Stimulated activated CD4-positive, alpha-beta T cell treated with anti-CD3 and anti-CD28 coated beads, TNF-alpha, amount 100 ng/mL, for 24 hours (primary cell): ENCODE results near the gene PHC2.
"Not testable (repeated sequence)": the region's sequence is repeated elsewhere in the genome, so short reads cannot be mapped to it uniquely, and the experiment has no call there.

Experiments
- DNase-seq, 3 experiments: peaks; one replicate each; pipeline ENCODE4 v3.0.0-alpha.2; 2020; ENCODE audit warnings: low read depth in 3 of 3

The PHC2 gene

DNA sequence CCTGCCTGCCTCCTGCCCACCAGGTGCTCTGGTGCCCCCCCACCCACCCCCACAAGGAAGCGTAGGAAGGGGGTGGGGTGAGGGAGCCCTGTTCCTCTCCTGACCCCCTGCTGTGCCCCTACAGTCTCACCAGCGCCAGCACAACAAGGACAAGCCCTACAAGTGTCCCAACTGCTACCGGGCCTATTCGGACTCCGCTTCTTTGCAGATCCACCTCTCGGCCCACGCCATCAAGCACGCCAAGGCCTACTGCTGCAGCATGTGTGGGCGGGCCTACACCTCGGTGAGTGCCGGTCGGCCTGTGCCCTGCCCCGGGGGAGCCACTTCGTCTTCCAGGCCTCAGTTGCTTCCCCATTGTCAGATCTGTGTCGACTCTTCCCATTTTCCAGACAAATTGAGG is 135.9 kb downstream of the PHC2 start:
- no peak for DNase-seq

DNA sequence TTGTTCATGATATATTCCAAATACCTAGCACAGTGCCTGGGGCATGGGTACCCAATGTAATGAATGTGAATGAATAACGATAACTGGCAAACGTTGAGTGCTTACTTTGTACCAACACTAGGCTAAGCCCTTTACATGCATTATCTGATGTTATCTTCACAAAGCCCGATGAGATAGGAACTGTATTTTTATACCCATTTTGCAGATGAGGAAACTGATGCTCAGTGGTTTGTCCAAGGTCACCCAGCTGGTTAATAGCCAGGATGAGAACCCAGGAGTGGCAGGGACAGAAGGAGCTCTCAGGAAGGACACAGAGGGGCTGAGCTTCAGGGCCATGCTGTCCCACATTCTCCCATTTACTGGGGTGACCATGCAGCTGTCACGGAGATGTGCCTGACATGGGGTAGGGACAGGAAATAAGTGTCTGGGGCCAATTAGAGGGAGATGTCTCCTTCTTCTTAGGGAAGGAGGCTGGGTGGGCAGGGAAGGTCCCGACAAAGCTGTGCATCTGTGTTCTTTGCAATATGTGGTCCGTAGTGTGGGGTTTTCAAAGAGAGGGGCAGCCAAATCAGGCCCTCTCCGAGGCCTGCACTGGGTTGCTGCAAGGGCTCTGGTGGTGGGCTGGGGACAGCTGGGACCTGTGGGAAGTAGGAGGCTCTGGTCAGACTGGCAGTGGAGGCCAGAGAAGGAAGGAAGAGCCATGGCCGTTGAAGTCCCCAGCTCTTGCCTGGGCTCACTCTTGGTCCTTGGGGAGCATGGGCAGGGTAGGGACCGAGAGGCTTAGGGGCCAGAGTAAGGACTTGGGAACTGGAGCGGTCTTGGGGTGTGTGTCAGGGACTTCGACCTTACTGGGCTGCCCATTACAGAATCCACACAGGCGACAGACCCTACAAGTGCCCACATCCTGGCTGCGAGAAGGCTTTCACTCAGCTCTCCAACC is 136.6 kb downstream of the PHC2 start:
- DNase-seq, result no peak

DNA sequence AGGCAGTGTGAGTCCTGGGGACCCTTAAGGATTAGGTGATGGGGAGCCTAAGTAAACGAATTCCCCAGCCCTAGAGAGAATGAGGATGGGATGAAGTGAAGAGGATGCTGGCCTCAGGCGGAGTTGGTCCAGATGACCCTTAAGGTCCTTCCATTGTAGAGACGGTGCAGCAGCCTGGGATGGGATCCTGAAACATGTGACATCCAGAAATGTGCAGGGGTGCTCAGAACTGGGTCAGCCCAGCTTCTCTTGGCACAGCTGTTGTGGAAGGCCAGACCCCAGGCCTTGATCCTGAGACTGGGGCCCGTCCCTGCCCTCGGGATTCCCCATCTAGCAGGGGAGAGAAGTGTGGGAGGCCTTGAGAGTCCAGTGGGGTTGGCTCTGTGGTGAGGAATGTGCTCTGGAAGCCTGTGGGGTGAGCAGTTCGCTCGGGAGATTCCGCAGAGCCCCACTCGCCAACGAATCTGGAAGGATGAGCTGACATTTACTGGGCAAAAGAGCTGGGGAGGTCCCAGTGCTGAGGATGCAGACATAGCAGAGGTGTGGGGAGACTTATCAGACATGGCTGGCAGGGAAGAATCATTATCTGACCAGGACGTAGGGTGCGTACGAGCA is 138.1 kb downstream of the PHC2 start:
- DNase-seq, result no peak

DNA sequence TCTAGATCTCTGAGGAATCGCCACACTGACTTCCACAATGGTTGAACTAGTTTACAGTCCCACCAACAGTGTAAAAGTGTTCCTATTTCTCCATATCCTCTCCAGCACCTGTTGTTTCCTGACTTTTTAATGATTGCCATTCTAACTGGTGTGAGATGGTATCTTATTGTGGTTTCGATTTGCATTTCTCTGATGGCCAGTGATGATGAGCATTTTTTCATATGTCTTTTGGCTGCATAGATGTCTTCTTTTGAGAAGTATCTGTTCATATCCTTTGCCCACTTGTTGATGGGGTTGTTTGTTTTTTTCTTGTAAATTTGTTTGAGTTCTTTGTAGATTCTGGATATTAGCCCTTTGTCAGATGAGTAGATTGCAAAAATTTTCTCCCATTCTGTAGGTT is 140.3 kb downstream of the PHC2 start:
- not testable (repeated sequence) for DNase-seq

DNA sequence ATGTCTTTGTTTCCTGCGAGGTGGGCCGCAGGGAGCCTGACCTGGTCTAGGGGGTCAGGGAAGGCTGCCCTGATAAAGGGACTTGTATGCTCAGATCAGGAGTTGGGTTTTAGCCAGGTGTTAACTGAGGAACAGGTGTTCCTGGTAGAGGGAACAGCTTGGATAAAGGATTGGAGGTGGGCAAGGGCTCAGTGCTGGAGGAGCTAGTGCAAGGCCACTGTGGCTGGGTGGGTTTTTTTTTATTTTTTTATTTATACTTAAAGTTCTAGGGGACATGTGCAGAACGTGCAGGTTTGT is 141.1 kb downstream of the PHC2 start:
- no peak for DNase-seq

DNA sequence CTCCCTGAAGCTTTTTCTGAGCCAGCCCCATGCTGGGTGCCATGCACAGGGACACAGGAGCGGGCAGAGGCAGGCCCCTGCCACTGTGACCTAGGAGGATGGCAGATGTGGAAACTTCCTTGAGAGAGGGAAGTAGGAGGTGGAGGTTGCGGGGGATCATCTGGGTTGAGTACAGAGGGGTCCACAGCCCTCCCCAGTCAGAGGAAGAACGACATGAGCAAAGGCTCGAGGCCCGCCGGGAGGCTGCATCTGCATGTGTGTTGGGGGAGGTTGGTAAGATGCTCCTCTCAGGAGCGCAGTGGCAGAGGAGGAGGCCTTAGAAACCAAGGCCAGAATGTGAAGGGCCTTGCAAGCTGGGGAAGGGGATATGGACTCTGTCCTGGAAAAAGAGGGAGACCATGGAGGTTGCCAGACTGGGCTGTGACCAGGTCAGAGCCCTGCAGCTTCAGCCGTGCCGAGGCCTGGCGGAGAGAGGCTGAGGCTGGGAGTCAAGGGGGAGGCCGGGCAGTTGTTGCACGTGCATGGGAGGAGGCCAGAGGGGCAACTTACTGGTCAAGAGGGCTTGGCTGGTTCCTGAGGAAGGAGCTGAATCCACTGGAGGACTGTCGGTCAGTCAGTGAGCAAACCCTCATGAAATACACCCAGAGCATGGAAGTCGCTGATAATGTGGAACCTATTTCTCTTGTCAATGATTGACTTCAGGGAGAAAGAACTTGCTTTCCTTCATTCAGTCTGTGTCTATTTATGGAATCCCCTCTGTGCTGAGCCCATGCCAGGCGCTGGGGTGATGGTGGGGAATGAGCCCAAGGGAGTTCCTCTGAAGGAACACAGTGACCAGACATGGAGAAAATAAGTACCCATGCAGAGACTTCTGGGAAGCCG is 141.7 kb downstream of the PHC2 start:
- DNase-seq, result no peak

DNA sequence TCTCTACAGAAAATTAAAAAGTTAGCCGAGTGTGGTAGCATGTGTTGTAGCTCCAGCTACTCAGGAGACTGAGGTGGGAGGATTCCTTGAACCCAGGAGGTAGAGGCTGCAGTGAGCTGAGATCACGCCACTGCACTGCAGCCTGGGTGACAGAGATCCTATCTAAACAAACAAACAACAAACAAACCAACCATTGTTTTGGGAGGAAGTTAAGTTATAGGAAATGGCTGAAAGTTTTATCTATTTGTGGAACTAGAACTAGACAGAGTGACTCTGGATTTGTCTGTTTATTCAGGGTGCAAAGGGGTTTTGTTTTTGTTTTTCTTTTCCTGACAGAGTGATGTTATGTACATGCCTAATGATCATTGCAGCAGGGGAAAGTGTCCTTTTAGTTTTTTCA is 143.6 kb downstream of the PHC2 start:
- no peak for DNase-seq

DNA sequence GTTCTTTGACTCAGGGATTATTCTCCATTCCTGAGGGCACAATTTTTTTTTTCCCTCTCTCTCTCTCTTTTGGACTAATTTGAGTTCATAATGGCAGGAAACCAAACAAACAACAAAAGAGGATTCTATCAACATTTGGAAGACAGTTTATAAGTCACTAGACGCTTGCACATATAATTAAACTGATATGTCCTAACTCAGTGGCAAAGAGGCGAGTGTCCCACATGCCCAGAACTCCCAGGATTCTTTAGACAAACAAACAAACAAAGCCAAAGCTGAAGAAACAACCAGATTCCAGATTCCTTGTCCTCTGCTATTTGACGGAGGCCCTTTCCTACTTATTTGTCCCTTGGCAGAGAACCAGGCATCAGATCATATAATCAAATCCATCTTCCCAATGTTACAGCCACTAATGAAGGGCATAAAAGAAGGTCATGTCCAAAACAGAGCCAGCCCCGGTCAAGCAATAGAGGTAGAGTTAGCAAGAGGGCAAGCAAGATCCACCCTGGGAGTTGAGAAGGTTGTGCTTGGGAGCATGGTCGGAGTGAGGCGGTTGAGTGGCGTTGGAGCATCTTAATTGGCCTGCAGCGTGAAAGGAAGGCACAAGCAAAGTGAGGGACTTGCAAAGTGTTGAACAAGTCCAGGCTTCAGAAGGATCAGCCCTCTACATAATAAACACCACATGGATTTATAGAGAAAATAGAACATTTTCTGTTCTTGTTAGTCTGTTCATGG is 144.3 kb downstream of the PHC2 start:
- DNase-seq, result no peak

DNA sequence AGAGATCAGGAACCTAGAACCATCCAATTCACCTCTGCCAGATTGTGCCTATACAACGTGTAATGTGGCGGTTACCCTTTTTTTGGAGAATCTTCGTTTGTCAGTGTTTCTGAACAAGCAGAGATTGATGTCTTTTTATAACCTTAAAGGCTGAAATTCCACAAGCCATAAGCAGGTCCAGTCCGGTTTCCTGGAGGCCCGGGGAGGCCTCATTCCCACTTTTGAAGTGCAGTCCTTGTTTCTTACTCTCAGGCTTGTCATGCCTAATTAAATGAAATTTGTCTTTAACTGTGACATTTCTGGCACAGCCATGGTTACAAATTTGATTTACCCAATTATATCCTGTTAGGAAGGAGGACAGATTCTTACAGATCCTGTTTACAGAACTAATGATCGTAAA is 146.8 kb downstream of the PHC2 start:
- DNase-seq, result no peak

DNA sequence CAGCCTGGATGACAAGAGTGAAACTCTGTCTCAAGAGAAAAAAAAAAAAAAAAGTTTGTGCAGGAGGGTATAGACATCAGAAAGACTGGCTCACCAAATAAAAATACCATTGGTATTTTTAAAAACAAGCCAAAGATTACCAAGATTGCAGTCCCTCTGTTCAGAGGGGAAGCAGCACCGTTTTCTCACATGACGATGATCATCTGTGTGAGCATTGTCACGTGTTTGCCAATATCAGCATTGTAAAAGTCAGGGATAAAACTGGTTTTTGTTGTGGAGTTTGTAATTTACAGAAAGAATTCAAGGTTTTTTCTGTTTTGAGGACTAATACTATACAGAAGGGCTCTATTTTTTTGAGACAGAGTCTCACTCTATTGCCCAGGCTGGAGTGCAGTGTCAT is 148.1 kb downstream of the PHC2 start:
- no peak for DNase-seq

DNA sequence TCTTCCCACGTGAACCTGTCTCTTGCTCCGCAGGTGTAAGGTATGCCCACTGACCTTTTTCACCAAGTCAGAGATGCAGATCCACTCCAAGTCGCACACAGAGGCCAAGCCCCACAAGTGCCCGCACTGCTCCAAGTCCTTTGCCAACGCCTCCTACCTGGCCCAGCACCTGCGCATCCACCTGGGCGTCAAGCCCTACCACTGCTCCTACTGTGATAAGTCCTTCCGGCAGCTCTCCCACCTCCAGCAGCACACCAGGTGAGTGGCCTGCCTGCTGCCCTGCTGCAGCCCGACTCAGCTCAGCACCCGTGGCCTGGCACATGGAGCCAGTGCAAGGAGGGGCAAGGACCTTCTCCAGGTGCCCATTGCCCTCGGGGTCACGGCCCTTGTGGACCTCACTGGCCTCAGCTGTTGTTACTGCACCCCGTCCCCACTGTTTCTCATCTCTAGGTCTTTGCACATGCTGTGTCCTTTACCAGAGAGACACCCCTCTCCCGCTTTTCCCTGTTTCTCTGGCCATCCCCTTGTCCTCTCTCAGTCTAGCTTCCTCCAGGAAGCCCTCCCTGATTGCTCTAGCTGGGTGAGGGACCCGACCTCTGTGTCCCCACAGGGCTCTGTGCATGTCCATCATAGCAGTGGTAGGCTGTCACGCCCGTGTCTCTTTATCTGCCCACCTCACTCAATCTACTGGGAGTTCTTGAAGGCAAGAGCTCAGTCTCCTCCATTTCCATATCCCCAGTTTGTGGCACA is 149.2 kb downstream of the PHC2 start:
- no peak for DNase-seq

DNA sequence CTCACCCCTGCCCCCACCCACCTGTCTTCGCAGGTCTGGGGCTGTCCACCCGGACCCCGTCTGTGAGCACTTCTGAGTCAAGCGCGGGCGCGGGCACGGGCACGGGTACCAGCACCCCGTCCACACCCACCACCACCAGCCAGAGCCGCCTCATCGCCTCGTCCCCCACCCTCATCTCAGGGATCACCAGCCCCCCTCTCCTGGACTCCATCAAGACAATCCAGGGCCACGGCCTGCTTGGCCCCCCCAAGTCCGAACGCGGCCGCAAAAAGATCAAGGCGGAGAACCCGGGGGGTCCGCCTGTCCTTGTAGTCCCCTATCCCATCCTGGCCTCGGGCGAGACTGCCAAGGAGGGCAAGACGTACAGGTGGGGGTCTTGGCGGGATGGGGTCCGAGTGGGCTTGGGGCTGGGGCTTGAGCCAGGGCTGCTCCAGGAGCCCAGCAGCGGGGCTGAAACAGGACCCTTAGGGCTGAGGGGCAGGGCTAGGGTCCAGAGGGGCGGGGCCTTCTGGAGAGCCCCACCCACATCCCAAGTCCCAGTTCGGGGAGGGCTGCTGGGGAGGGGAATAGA is 150.7 kb downstream of the PHC2 start:
- DNase-seq, result no peak

DNA sequence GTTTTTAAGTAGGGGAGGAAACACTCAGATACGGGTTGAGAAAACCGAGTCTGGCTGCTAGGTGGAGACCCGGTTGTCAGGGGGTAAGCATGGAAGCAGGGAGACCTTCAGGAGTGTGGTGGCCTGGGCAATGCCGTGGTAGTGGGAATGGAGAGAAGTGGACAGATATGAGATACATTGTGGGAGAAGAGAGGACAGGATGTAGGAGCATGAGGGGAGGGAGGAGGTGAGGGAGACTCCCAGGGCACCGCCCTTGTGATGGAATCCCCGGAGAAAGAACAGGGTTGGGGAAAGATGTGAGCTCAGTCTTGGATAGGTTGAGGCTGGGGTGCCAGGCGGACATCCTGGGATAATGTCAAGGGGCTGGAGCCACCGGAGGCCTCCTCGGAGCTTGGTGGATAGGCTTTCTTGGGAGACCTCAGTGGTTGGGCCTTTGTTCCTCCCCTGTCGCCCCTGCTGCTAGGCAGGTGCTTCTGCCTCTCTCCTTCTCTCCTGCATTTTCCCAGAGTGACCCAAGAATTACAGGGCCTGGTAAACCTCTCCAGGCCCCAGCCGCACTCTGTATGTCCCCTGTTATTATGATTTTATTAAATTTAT is 153.3 kb downstream of the PHC2 start:
- DNase-seq, result no peak

DNA sequence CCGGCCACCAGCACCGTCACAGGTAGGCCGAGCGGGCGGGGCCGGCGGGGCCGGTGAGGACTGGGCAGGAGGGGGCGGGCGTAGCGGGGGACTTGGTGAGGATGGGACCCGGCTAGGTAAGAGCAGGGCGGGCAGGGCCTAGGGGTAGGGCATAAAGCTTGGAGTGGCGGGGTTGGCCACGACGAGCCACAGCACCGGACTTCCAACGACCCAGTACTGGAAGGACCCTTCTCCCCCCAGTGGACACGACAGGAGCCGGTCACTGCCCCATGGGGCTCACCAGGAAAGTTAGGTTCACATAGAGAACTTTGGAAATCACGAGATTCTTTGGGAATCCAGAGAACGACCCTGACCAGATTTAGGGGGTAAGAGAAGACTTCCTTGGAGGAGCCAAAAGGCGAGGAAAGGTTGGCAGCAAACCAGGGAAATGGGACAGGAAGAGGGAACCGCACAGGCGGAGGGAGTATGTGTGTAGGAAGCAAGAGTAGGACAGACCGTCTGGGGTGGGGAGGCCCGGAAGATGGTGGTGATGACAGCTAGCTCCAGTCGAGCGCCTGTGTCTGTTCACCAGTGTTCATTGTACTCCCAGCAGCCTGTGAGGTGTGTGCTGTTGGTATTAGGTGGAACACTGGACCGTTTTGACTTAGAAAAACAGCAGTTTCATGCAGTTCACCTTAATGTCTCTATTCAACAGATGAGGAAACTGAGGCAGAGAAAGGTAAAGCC is 154.2 kb downstream of the PHC2 start:
- DNase-seq, result no peak

DNA sequence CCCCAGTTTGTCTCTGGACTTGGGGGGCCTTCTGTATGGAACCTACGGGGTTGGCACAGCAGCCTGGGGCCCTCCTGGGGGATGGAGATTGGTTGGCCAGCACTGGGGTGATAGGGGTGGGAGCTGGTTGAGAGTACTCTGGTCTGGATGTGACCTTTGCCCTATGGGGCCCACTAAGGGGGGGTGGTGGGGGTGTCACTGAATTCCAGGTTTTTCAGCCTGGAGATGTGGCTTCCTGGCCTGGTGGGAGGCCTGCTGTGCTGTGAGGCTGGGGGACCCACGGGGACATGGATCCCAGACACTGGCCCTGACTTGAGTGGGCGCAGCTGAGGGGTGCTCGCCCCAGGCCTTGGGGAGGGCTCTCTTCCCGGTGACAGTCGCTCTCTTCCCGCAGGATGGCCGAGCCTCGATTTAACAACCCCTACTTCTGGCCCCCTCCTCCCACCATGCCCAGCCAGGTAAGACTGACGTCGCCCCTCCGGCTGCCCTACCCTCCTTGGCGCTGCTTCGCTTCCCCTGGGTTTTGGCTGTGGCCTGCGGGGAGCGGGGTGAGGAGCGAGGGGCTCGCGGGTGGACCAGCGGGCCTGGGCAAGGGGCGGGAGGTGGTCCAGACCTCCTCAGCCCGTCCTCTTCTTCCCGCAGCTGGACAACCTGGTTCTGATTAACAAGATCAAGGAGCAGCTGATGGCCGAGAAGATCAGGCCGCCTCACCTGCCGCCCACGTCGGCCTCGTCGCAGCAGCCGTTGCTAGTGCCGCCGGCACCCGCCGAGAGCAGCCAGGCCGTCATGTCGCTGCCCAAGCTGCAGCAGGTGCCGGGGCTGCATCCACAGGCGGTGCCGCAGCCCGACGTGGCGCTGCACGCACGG is 155.0 kb downstream of the PHC2 start:
- DNase-seq, result no peak

DNA sequence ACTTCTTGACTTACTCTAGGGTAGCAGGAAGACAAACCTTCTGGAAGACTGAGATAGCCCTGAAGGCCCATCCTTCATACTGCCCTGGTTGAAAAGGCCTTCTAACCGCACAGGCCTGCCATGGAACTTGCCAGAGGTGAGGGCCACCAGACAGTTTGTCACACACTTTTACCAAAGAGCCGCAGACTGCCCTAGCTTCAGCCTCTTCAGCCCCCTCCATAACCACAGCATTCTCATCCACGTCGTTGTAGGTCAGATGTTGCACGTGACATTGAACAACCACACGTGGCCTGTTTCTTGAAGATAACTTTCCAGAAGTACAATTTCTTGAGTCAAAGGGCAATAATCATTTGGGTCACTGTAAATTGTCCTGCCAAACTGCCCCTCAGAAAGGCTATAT is 155.7 kb downstream of the PHC2 start:
- DNase-seq, result no peak

DNA sequence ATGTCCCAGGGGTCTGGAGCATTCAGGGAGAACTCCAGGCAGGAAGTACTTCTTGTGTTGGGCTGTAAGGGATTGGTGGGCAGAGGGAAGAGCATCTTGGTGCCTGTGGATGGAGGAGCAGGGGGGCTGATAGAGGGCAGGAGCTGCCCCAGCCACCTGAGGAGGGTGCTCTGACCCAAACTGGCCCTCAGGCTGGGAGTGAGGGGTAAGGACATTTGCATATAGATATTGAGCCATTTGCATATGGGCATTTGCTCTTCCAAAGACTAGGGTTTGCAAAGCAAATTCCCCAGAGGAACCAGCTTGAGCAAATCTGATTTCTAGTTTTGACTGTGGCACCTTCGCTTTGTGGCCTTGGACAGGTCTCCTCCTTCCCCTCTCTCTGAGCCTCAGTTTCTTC is 156.4 kb downstream of the PHC2 start:
- no peak for DNase-seq

DNA sequence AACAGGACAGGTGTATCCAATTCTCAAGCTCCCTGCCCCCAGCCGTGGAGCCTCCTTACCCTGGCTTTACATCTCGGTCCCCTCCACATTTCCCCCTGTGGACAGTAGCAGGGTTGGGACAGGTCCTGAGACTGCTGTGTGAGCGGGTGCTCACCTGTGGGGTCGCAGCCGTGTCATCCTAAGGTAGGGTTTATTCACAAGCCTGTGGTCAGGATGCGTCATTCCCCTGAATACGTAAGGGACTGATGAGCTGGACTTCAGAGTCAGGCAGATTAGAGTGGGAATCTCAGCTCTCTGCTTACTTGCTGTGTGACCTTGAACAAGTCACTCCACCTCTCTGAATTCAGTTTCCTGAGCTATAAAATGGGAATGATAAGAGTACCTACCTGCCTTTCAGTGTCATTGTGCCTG is 156.9 kb downstream of the PHC2 start:
- DNase-seq, result no peak
